Measurements from ENCODE around the gene CD83. TPM values are rescaled to one million over a fixed set of nuclear protein-coding genes. Genes with fewer than 3 reads are reported as not detected.
A peak's percentile ranks its signal among the peaks of the same experiment; 100 is the strongest.

CD83 gene
- total and polyA plus RNA-seq, 9 of the 15 experiments (the other 6 are each of a cell fraction or from before 2014, with no cell fraction given): 2.5 to 4.1 (median 3.4) TPM

DNA sequence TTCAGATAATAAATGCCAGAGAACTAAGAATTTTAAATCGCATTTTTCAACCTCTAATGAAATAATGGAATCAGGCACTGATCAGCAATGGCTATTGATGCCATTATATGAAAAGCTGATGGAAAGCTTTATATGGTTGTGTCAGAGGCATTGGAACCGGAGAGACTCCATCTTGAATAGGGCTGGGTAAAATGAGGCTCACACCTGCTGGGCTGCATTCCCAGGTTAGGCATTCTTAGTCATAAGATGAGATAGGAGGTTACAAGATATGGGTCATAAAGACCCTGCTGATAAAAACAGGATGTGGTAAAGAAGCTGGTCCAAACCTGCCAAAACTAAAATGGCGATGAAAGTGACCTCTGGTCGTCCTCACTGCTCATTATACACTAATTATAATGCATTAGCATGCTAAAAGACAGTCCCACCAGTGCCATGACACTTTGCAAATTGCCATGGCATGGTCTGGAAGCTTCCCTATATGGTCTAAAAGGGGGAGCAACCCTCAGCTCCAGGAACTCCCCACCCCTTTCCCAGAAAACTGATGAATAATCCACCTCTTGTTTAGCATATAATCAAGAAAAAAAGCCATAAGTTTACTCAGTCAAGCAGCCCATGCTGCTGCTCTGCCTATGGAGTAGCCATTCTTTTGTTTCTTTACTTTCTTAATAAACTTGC, 40.2 kb upstream of the CD83 start (continued):
- TF ChIP-seq MAZ (CRISPR knock-in tag; conservative IDR thresholded peaks at IDR 0.05 in 1 of 2, IDR thresholded peaks at IDR 0.05 in 1 of 2) (peak in 1 of 2 experiments; percentile 79; a peak in 2 of 4 replicates), ZNF23 (CRISPR knock-in tag; IDR thresholded peaks at IDR 0.05) (no peak), MCM3 (IDR thresholded peaks at IDR 0.05) (no peak), BACH1 (tag; IDR thresholded peaks at IDR 0.05) (peak; percentile 95), ZNF431 (CRISPR knock-in tag; IDR thresholded peaks at IDR 0.05) (no peak), SMARCB1 (IDR thresholded peaks at IDR 0.05; ENCODE audit: insufficient read length, low read depth) (no peak), ETV6 (IDR thresholded peaks at IDR 0.05; ENCODE audit: borderline replicate concordance in 1 of 2, low read depth in 2 of 2, low read length in 1 of 2) (no peak), ETV6 (CRISPR knock-in tag; IDR thresholded peaks at IDR 0.05; ENCODE audit: borderline replicate concordance) (no peak), ZNF668 (CRISPR knock-in tag; IDR thresholded peaks at IDR 0.05) (0 out of 2 replicates have a peak, but pooled peaks have one; percentile 44), CUX1 (CRISPR knock-in tag; IDR thresholded peaks at IDR 0.05) (peak; percentile 94), ELF4 (CRISPR knock-in tag; IDR thresholded peaks at IDR 0.05) (no peak), SMC3 (conservative IDR thresholded peaks at IDR 0.05; ENCODE audit: insufficient read depth, low read depth, low read length) (no peak), AFF4 (CRISPR knock-in tag; IDR thresholded peaks at IDR 0.05) (no peak), GATA2 (CRISPR knock-in tag; IDR thresholded peaks at IDR 0.05) (no peak)
- TF ChIP-seq, protein P1, sequence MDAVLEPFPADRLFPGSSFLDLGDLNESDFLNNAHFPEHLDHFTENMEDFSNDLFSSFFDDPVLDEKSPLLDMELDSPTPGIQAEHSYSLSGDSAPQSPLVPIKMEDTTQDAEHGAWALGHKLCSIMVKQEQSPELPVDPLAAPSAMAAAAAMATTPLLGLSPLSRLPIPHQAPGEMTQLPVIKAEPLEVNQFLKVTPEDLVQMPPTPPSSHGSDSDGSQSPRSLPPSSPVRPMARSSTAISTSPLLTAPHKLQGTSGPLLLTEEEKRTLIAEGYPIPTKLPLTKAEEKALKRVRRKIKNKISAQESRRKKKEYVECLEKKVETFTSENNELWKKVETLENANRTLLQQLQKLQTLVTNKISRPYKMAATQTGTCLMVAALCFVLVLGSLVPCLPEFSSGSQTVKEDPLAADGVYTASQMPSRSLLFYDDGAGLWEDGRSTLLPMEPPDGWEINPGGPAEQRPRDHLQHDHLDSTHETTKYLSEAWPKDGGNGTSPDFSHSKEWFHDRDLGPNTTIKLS (IDR thresholded peaks at IDR 0.05; ENCODE audit: borderline replicate concordance, low read depth): no peak

Measured in K562 (cell line).